ENCODE data around the gene SLC41A3.

GRCh38 chr3:126100269-126100633 is 16.3 kb upstream of the SLC41A3 start:
- TF ChIP-seq CTCF (IDR thresholded peaks at IDR 0.05; ENCODE audit: insufficient read depth, low read depth, low read length) (no peak), EZH2 (IDR thresholded peaks at IDR 0.05; ENCODE audit: insufficient read depth, low read length) (no peak)
